Lower lobe of right lung (tissue), 2 donors: ENCODE data around the gene MEA1. TPM values are rescaled to one million over a fixed set of nuclear protein-coding genes. Genes with fewer than 3 reads are reported as not detected.

Experiments used
- ATAC-seq, 2 donors: fragments of 200-7000 bp; cut with Tn5 transposase; one replicate each; pipeline ENCODE4 v1.9.1; 2020 to 2022; ENCODE audit warnings: mild to moderate bottlenecking in 2 of 2, moderate library complexity in 2 of 2
- DNase-seq: peaks from one replicate; pipeline ENCODE4 v3.0.0-alpha.2; 2020
- H3K27ac ChIP-seq: fragments of 200-600 bp; one replicate; pipeline ENCODE4 v1.8.0; 2022
- H3K27me3 ChIP-seq: fragments of 200-600 bp; one replicate; pipeline ENCODE4 v1.8.0; 2022; ENCODE audit warnings: low read depth
- H3K36me3 ChIP-seq: fragments of 200-600 bp; one replicate; pipeline ENCODE4 v1.8.0; 2022; ENCODE audit warnings: mild to moderate bottlenecking
- H3K4me1 ChIP-seq: fragments of 200-600 bp; one replicate; pipeline ENCODE4 v1.8.0; 2022
- H3K4me3 ChIP-seq: fragments of 200-600 bp; one replicate; pipeline ENCODE4 v1.8.0; 2022; ENCODE audit warnings: mild to moderate bottlenecking
- H3K9me3 ChIP-seq: fragments of 200-600 bp; one replicate; pipeline ENCODE4 v1.8.0; 2022
- intact Hi-C: fragments of 100-400 bp; cut with DNase I; formaldehyde crosslinking; loops from one replicate; pipeline ENCODE4 v1.11.0; 2022
- total RNA-seq: library from RNA; stranded (reverse); fragmentation: NEBNext Ultra II Directional; extraction: Animal tissue kit (Norgen Biotek cat#: 25700); gene quantifications from one replicate; pipeline ENCODE4 v1.2.1, GENCODE V29; 2021
- TF ChIP-seq, protein P1 (sequence below): fragments of 200-600 bp; IDR thresholded peaks from one replicate; pipeline ENCODE4 v1.8.0; 2022; ENCODE audit warnings: antibody characterized with exemption, mild to moderate bottlenecking
- donor health status: DM: no; HTN: yes; CAD: no; lungs with severe emphysema.

MEA1 gene
- total RNA-seq, 1 donor from 2014 or later = 44.8 TPM

DNA sequence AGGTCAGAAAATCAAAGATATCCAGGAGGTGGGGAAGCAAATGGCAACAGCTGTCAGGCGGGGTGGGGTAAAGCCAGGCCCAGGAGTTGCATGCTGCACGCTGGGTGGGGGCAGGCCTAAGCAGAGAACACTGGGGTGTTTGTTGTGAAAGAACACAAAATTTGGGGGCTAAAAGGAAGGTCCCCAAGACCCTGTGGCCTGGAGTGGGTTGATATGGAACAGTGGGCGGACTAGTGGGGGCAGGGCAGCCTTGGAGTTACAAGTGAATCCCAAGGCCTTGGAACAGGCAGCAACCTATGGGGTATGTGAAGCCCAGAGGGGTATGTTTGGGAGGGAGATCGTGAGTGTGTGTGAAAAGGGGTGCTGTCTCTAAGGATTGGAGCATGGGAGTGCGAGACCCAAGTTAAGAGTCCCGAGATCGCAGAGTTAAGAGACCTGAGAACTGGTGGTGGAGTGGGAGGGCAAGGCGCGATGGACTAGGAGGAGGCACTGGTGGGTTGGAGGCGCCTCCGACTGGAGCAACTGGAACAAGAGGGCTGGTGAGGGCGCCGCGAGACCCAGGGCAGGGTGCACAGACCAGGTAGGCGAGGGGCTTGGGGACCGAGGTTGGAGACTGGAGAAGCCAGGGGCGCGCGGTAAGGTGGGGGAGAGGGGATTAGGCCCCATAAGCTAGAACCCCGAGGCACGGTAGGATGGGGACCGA, 39.2 kb upstream of the MEA1 start:
- Histone ChIP-seq H3K4me1 (peaks cover 15% of the 10 kb centered on the region), H3K27me3 (no peaks in the 10 kb centered on the region), H3K36me3 (peaks cover 64% of the 10 kb centered on the region), H3K27ac (peak overlapping the region; percentile 95), H3K9me3 (no peaks in the 10 kb centered on the region), H3K4me3 (peak overlapping the region; percentile 86)
- ATAC-seq (peak; percentile 40 to 49), DNase-seq (peak; percentile 56)
- TF ChIP-seq, protein P1, sequence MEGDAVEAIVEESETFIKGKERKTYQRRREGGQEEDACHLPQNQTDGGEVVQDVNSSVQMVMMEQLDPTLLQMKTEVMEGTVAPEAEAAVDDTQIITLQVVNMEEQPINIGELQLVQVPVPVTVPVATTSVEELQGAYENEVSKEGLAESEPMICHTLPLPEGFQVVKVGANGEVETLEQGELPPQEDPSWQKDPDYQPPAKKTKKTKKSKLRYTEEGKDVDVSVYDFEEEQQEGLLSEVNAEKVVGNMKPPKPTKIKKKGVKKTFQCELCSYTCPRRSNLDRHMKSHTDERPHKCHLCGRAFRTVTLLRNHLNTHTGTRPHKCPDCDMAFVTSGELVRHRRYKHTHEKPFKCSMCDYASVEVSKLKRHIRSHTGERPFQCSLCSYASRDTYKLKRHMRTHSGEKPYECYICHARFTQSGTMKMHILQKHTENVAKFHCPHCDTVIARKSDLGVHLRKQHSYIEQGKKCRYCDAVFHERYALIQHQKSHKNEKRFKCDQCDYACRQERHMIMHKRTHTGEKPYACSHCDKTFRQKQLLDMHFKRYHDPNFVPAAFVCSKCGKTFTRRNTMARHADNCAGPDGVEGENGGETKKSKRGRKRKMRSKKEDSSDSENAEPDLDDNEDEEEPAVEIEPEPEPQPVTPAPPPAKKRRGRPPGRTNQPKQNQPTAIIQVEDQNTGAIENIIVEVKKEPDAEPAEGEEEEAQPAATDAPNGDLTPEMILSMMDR = no peak
- intact Hi-C loops = no loop called here

DNA sequence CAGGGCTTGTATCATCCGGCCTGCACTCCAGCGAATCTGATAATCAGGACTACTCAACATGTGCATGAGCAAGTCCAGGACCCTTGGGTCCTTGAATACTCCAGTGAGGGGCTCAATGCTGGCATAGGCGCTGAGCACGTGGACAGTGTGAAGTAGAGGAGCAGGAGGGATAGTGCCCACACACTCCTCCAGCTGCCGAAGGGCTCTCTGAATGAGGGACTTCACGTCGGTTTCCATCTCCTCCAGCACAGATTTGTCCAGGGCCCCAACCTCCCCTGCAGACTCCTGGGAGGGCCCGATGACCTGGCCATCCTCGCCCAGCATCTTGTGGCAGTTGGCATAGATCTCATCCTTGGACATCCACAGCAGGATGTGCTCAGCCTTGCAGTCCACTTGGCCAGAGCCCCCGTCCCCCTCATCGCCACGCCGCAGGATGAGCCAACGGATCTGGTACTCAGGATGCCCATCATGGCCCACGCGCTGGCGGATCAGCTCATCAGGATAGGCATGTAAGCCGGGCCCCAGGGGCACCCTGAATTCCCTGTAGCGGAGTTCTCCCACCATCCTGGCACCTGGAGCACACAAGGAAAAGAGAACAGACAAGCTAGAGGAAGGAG, 38.6 kb upstream of the MEA1 start:
- H3K4me1 ChIP-seq = peaks cover 13% of the 10 kb centered on the region
- intact Hi-C loops = no loop called here
- peak overlapping the region; percentile 95 for H3K27ac ChIP-seq
- TF ChIP-seq, protein P1 = no peak
- no peaks in the 10 kb centered on the region for H3K27me3 ChIP-seq
- no peak for DNase-seq
- H3K9me3 ChIP-seq = no peaks in the 10 kb centered on the region
- peaks cover 65% of the 10 kb centered on the region for H3K36me3 ChIP-seq
- ATAC-seq = no peak
- peak overlapping the region; percentile 86 for H3K4me3 ChIP-seq

DNA sequence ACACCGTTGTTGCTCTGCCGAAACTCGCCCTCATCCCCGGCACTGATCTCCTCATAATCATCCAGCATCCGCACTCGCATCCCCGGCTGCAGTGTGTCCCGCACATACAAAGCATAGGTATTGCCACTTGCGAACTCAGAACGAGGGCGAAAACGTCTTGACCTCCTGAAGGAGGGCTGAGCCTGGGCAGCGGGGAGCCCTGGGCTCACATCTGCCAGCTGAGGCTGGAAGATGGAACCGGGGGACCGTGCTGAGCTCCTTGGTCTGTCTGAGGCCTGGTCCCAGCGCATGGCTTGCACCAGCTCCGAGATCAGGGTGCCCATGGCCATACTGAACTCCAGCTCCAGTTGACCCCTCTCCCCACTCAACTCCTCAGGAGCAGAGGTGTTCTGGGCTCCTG, 37.2 kb upstream of the MEA1 start:
- TF ChIP-seq, protein P1 = no peak
- Histone ChIP-seq H3K4me3 (no peak overlapping the region), H3K9me3 (no peaks in the 10 kb centered on the region), H3K27ac (no peak overlapping the region), H3K36me3 (peaks cover 65% of the 10 kb centered on the region), H3K27me3 (no peaks in the 10 kb centered on the region), H3K4me1 (peaks cover 13% of the 10 kb centered on the region)
- DNase-seq (no peak), ATAC-seq (no peak)
- intact Hi-C loops = no loop called here

DNA sequence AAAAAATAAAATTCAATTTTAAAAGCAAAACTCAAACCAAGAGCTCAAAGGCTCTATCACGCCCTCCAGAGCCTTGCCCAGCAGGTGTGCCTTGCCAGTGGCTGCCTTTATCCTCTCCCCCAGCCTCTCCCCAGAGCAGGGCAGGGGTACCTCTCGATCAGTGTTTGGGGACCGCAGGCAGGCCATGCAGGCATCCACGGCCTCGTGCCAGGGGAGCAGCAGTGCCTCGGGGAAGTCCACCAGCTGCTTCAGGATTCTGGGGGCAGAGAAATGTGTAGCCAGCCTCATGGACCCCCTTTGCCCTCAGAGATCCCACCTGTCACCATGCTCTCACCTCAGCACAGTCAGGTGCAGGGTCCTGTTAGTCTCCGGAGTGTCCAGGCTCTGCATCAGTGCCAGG, 34.3 kb upstream of the MEA1 start:
- Histone ChIP-seq H3K36me3 (peaks cover 79% of the 10 kb centered on the region), H3K27ac (no peak overlapping the region), H3K9me3 (no peaks in the 10 kb centered on the region), H3K27me3 (no peaks in the 10 kb centered on the region), H3K4me3 (no peak overlapping the region), H3K4me1 (peaks cover 11% of the 10 kb centered on the region)
- no peak for DNase-seq
- intact Hi-C loops = no loop called here
- TF ChIP-seq, protein P1 = no peak
- ATAC-seq = no peak

DNA sequence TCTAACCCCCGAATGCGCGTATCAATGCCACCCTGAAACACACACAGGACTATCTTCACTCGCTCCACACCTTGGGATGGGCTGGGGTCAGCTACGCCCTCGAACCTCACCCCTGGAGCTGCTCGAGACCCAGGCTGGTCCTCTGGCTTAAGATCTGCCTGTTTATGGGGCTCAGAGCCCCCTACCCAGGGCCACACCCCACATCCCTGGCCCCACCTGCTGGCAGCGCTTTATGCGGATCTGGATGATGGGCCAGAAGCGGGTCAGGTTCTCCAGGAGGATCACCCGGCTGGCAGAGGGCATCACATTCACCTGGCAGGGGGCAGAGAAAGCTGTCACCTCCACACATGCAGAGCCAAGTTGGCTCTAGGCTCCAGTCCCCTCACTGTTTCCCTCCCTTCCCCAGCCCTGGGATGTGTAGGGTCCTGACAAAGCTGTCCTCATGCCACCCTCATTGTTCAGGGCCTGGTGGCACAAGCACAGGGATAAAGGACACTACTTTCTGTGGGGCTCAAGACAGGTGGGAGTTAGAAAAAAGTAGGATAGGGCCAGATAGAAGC, 31.7 kb upstream of the MEA1 start:
- TF ChIP-seq, protein P1 = no peak
- DNase-seq = no peak
- intact Hi-C loops = no loop called here

More for the DNA sequence above, 31.7 kb upstream of the MEA1 start:
- Histone ChIP-seq H3K4me3 (no peak overlapping the region), H3K36me3 (peaks cover 87% of the 10 kb centered on the region), H3K4me1 (no peaks in the 10 kb centered on the region), H3K27me3 (no peaks in the 10 kb centered on the region), H3K27ac (no peak overlapping the region), H3K9me3 (no peaks in the 10 kb centered on the region)
- ATAC-seq = no peak
